ENCODE measurements around the gene MTCL3.

MTCL3 gene

DNA sequence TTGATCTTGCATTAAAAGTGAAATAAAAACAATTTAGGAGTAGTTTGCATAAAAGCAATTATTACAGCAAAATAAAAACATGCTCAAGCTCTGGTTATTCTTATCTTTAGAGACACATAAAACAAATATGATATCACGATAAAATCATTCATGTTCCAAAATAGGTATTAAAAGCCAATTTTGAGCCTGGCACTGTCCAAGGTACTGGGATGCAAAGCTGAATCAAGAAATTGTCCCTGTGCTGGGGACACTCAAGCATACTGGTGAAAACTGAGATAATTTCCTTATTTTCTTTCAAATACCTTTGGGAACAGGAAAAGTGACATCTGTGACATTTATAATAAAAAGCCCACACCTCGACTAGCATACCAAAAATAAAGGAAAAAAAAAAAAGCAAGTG, 931 bp upstream of the MTCL3 start:
- no peak for DNase-seq
- no peaks in the 10 kb centered on the region for H3K9me3 Mint-ChIP-seq
- peaks cover 61% of the 10 kb centered on the region for H3K27me3 Mint-ChIP-seq
- H3K36me3 Mint-ChIP-seq (ENCODE audit: low read depth), result peaks cover 4% of the 10 kb centered on the region
- H3K4me3 Mint-ChIP-seq, result no peak overlapping the region
- no peak overlapping the region for H3K27ac Mint-ChIP-seq
- peaks cover 32% of the 10 kb centered on the region for H3K4me1 Mint-ChIP-seq (ENCODE audit: low read depth)

DNA sequence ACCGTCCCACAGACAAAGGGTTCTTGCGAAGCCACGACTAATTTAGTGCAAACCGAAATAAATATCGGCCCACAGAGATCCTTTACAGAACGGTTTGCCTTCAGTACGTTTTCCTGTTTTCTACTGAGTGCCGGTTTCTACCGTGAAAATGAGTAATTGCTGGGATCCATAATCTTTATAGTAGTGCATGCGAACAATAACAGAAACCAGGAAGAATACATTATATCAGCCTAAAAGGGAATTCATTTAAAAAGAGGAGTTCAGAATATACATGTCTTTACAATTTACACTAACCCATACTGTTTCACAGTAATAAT, 292 bp upstream of the MTCL3 start:
- Mint-ChIP-seq H3K9me3 (no peaks in the 10 kb centered on the region), H3K27me3 (peaks cover 64% of the 10 kb centered on the region), H3K4me1 (ENCODE audit: low read depth) (peaks cover 39% of the 10 kb centered on the region), H3K27ac (peak overlapping the region; percentile 79), H3K36me3 (ENCODE audit: low read depth) (peaks cover 7% of the 10 kb centered on the region), H3K4me3 (peak overlapping the region; percentile 80)
- no peak for DNase-seq

DNA sequence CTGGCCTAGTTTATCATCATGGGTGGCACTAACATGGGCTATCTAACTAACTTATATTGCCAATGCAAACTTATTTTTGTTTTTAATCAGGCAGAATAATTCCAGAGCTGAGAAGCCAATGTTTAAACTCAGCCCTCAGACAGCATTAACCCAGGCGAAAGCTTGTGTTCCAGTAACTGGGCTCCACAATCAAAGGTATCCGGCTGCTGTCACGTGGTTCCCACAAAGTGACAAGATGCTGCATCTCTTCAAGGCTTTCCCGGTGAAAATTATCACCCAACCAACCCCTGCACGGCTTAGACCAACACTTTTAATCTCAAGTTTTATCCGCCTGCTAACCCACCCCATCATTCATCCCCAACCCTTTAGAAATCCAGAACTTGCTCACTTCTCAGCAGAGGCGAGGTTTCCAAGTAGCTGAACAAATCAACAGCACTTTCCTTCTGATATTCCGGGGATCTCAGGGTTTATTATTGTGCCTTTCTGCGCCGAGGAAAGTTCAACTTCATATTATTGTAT, 885 bp downstream of the MTCL3 start:
- H3K36me3 Mint-ChIP-seq (ENCODE audit: low read depth), result peaks cover 7% of the 10 kb centered on the region
- H3K9me3 Mint-ChIP-seq, result no peaks in the 10 kb centered on the region
- H3K4me3 Mint-ChIP-seq, result peak overlapping the region; percentile 80
- peaks cover 45% of the 10 kb centered on the region for H3K4me1 Mint-ChIP-seq (ENCODE audit: low read depth)
- DNase-seq, result no peak
- H3K27me3 Mint-ChIP-seq, result peaks cover 62% of the 10 kb centered on the region
- peak overlapping the region; percentile 73 for H3K27ac Mint-ChIP-seq

DNA sequence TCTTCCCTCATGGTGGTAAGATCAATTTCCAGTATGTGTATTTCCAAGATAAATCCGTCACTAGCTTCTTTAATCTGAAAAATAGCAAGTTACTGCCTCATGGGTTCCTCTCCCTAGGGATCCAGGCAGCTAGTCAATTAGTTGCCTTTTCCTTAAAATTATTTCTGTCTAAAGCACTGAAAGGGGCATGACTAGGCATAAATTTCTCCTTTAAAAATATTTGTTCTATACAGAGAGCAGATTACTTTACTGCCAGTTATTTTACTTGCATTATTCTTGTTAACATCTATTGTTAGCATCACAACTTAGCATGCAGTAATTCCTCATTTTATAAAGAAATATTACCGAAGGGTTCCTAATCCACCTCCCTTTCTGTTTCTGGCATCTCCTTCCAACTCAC, 1.4 kb downstream of the MTCL3 start:
- Mint-ChIP-seq H3K4me3 (peak overlapping the region; percentile 80), H3K36me3 (ENCODE audit: low read depth) (peaks cover 9% of the 10 kb centered on the region), H3K27ac (no peak overlapping the region), H3K4me1 (ENCODE audit: low read depth) (peaks cover 45% of the 10 kb centered on the region), H3K9me3 (no peaks in the 10 kb centered on the region), H3K27me3 (peaks cover 58% of the 10 kb centered on the region)
- DNase-seq, result no peak

DNA sequence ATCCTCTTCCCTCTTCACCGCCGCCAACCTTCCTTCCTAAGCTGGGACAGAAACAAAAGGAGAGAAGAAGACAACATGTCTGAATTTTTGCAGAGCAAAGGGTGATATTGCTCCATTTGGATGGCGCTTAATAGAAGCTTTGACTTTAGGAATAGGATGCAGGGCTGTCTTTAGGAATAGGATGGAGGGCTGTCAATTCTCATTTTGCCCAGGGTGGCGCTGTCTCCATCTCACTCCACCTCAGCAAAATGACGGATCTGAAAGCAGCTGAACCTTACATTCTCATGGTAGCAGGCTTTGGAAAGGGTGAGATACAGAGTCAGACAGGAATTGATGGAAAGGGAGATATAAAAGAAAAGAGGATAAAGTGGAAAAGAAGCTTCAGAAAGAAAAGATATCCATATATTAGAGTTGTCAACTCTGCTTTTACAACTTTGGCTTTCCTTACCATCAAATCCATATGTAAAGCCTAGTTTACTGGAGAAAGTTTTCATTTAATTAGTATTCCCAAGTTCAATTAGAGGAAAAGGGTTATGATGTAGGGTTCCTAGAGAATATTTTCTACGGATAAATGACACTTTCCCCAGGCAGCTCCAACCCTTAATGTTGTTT, 2.4 kb downstream of the MTCL3 start:
- peaks cover 14% of the 10 kb centered on the region for H3K36me3 Mint-ChIP-seq (ENCODE audit: low read depth)
- H3K4me1 Mint-ChIP-seq (ENCODE audit: low read depth), result peaks cover 45% of the 10 kb centered on the region
- no peaks in the 10 kb centered on the region for H3K9me3 Mint-ChIP-seq
- DNase-seq, result peak; percentile 56
- peak overlapping the region; percentile 86 for H3K4me3 Mint-ChIP-seq
- H3K27ac Mint-ChIP-seq, result peak overlapping the region; percentile 85
- peaks cover 51% of the 10 kb centered on the region for H3K27me3 Mint-ChIP-seq

DNA sequence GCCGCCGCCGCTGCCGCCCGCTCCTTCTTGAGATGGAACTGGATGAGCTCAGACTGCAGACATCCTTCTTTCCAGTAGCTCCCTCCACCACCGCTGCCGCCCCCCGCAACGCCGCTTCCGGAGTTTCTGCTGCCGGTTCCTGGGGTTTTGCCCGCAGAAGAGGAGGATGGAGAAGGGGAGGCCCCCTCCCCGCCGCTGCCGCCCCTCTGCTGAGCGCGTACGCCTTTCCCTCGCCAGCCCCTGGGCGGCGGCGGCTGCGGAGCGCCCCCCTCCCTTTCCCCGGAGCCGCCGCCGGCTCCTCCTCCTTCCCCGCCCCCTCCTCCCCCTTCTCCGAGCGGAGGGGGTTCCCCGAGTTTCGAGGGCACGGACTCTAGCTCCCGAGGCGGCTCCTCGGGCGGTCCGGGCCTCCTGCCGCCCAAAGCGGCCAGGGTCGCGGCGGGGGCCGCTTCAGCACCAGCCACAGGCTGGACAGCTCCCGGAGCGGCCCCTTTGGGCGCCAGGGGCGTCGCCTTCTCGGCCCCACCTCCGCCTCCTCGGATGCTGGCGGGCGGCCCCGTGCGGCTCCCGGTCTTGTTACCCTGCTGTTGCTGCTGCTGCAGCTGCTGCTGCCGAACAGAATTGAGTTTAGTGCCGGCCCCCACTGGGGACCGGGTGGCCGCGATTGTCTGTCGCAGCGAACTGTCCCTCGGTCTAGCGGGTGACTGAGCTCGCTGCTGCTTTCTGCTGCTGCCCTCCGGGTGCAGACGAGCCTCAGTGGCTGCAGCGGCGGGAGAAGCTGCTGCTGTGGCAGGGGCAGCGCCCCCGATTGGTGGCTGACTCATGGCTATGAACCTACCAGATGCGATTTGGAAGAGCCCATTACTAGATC, 3.1 kb downstream of the MTCL3 start:
- peaks cover 46% of the 10 kb centered on the region for H3K27me3 Mint-ChIP-seq

DNA sequence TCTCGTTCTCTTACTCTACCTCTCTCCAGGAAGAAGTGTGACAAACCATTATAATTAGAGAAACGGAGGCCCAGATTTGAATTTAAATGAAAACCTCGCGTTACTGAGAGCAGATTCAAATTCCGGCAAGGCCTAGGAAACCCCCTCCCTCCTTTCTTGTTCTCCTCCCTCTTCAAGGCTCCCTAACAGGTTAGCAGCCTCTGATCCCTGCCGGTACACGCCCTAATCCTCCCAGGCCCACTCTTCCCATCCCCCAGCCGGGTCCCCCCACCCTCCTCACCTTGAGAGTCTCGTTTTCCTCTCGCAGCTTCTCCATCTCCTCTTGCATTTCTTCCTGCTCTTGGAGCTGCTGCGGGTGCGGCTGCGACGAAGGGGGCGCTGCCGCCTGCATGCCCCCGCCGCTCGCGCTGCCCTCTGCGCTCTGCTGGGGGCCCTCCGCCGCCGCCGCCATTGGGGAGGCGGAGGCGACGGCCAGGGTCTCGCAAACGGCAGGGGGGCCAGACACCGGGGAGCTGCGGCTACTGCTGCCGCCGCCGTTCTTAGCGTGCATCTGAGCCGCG, 3.8 kb downstream of the MTCL3 start:
- Mint-ChIP-seq H3K36me3 (ENCODE audit: low read depth) (peaks cover 20% of the 10 kb centered on the region), H3K4me1 (ENCODE audit: low read depth) (peaks cover 45% of the 10 kb centered on the region), H3K9me3 (no peaks in the 10 kb centered on the region), H3K27ac (peak overlapping the region; percentile 72), H3K27me3 (peaks cover 44% of the 10 kb centered on the region), H3K4me3 (peak overlapping the region; percentile 86)
- DNase-seq, result no peak

More for the DNA sequence above, 3.1 kb downstream of the MTCL3 start:
- Mint-ChIP-seq H3K4me1 (ENCODE audit: low read depth) (peaks cover 45% of the 10 kb centered on the region), H3K36me3 (ENCODE audit: low read depth) (peaks cover 14% of the 10 kb centered on the region), H3K27ac (peak overlapping the region; percentile 85), H3K4me3 (peak overlapping the region; percentile 86), H3K9me3 (no peaks in the 10 kb centered on the region)
- peak; percentile 82 for DNase-seq

DNA sequence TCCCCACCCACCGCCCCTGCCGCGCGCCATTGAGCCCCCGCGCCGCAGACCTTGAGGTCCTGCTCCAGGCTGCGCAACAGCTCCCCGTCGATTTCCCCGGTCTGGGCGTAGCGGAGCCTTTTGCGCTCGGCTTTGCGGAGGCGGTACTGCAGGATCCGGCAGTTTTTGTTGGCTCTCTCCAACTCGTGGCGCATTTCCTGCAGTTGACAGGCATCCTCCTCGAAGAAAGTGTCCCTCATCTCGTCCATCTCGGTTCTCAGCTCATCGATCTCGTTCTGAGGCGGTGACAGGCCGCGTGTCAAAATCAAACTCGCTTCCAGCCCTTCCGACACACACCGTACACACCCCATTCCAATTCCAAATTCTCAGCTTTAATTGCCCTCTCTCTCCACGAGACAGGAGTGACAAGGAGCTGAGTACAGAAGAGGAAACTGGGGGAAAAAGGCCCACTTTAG, 4.3 kb downstream of the MTCL3 start:
- Mint-ChIP-seq H3K4me3 (peak overlapping the region; percentile 86), H3K36me3 (ENCODE audit: low read depth) (peaks cover 23% of the 10 kb centered on the region), H3K4me1 (ENCODE audit: low read depth) (peaks cover 43% of the 10 kb centered on the region), H3K9me3 (no peaks in the 10 kb centered on the region), H3K27ac (peak overlapping the region; percentile 72), H3K27me3 (peaks cover 39% of the 10 kb centered on the region)
- peak; percentile 62 for DNase-seq

DNA sequence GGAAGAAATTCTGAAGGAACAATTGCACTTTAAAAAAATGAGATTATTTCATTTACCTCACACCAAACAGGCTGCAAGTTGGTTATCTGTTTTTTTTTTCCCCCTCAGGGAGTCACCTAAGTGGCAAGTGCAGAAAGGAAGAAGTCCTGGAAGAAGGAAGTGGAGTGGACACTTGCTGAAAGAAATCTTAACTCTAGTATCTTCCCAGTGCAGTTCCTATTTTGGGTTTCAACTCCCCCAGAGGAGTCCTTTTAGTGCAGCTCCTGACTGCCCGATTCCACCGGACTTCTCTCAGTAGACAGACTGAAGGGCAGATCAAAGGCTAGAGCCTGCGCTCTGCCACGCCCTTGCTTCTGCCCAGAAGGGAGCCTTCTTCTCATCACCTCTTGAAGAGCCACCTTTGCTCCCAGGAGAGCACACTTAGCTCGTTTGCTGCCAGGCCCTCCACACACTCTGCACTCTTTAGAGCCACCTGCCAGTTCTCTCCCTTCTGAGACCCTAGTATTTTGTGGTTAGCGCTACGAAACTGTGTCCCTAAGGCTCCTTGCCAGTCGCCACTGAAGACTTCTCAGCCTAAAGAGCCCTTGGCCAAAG, 4.9 kb downstream of the MTCL3 start:
- Mint-ChIP-seq H3K27me3 (peaks cover 35% of the 10 kb centered on the region), H3K4me1 (ENCODE audit: low read depth) (peaks cover 41% of the 10 kb centered on the region), H3K27ac (no peak overlapping the region), H3K36me3 (ENCODE audit: low read depth) (peaks cover 26% of the 10 kb centered on the region), H3K4me3 (peak overlapping the region; percentile 86), H3K9me3 (no peaks in the 10 kb centered on the region)
- DNase-seq, result no peak

DNA sequence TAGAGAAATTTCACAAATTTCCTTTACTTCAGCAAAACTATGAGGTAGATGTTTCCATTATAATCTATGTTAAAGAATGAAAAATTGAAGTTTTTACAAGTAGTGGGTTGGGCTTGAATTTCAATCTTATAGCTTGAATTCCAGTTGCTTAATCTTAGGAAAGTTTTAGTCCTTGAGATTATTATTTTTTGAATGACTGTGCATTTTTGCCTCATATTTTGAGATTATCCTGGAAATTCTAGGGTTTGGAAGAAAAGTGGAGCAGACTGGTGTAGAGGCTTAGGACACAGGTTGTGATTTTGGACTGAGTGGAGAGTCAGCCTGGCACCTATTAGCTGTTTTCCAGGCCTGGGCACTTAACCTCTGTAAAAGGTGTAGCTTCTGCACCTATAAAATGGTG, 5.7 kb downstream of the MTCL3 start:
- DNase-seq, result no peak
- H3K9me3 Mint-ChIP-seq, result no peaks in the 10 kb centered on the region
- H3K4me1 Mint-ChIP-seq (ENCODE audit: low read depth), result peaks cover 34% of the 10 kb centered on the region
- peaks cover 31% of the 10 kb centered on the region for H3K36me3 Mint-ChIP-seq (ENCODE audit: low read depth)
- peaks cover 27% of the 10 kb centered on the region for H3K27me3 Mint-ChIP-seq
- H3K27ac Mint-ChIP-seq, result no peak overlapping the region
- no peak overlapping the region for H3K4me3 Mint-ChIP-seq

DNA sequence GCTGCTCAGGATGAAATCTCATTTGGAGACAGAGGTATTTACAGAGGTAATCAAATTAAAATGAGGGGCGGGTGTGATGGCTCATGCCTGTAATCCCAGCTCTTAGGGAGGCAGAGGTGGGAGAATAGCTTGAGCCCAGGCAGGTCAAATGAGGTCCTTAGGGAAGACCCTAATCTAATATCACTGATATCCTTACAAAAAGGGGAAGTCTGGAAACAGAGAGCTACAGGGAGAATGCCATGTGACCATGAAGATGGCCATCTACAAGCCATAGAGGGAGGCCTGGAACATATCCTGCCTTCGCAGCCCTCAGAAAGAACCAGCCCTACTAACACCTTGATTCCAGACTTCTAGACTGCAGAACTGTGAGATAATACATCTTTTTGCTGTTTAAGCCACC, 8.3 kb downstream of the MTCL3 start:
- Mint-ChIP-seq H3K27ac (no peak overlapping the region), H3K4me3 (no peak overlapping the region), H3K36me3 (ENCODE audit: low read depth) (peaks cover 29% of the 10 kb centered on the region), H3K9me3 (no peaks in the 10 kb centered on the region), H3K27me3 (peaks cover 17% of the 10 kb centered on the region), H3K4me1 (ENCODE audit: low read depth) (peaks cover 17% of the 10 kb centered on the region)
- no peak for DNase-seq

DNA sequence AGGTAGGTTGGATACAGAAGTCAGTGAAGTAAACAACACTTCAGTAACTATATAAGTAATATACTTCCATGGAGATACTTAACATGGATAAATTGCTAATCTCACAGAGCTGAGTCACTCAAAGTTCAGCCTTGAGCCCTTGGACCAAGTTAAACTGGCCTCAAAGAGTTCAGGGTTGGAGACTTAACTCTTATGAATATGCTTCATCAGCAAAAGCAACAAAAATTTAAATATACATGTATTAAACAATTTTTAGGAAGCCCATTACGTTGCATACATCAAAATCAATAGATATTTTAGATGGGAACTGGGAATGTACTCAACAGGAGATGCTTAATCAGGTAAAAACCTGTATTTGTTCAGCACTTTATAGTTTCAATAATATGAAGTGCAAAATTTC, 12.2 kb downstream of the MTCL3 start:
- Mint-ChIP-seq H3K27me3 (no peaks in the 10 kb centered on the region), H3K4me1 (ENCODE audit: low read depth) (no peaks in the 10 kb centered on the region), H3K4me3 (no peak overlapping the region), H3K36me3 (ENCODE audit: low read depth) (peaks cover 19% of the 10 kb centered on the region), H3K9me3 (no peaks in the 10 kb centered on the region), H3K27ac (no peak overlapping the region)
- no peak for DNase-seq

DNA sequence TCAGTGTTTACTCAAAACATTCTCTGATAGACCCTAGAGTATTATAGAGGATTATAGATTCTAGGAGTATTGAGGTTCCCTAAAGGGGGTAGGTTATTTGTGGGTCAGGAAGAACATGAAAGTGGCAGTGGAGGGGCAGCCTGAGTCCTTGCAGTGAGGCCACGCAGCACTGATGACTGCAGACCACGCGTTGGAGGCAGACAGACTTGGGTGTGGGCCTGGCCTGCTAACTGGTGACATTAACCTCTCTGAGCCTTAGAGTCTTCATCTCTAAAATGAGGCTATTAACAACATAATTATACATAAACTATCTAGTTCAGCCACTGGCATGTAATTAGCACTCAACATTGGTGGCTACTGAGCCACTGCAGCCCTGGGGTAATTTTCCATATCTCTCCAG, 16.1 kb downstream of the MTCL3 start:
- Mint-ChIP-seq H3K36me3 (ENCODE audit: low read depth) (peaks cover 2% of the 10 kb centered on the region), H3K27ac (no peak overlapping the region), H3K4me1 (ENCODE audit: low read depth) (no peaks in the 10 kb centered on the region)

DNA sequence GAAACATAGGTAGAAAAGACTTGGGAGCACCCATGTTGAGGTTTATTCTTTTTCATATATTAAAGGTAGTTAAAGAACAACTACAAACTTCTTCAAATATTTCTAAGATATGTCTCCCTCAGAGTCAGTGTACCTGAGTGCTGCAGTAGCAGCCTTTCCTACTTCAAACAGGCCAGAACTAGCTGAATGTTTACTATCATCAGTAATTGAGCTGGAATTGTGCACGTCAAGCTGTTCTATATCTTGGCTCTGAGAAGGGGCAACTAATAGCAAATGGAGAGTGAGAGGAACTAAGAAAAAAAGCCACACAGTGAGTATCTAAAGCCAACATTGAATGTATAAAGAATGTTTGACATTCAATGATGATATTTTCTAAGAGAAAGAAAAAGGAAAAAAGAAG, 21.7 kb downstream of the MTCL3 start:
- no peaks in the 10 kb centered on the region for H3K36me3 Mint-ChIP-seq (ENCODE audit: low read depth)
- no peak for DNase-seq
- no peaks in the 10 kb centered on the region for H3K9me3 Mint-ChIP-seq
- H3K27me3 Mint-ChIP-seq, result no peaks in the 10 kb centered on the region
- H3K27ac Mint-ChIP-seq, result no peak overlapping the region
- H3K4me3 Mint-ChIP-seq, result no peak overlapping the region
- no peaks in the 10 kb centered on the region for H3K4me1 Mint-ChIP-seq (ENCODE audit: low read depth)

More for the DNA sequence above, 16.1 kb downstream of the MTCL3 start:
- no peak overlapping the region for H3K4me3 Mint-ChIP-seq
- DNase-seq, result no peak
- H3K9me3 Mint-ChIP-seq, result no peaks in the 10 kb centered on the region
- no peaks in the 10 kb centered on the region for H3K27me3 Mint-ChIP-seq
